Bronchial epithelial cell (primary cell): ENCODE data around the gene SCGB1C2. TPM values are rescaled to one million over a fixed set of nuclear protein-coding genes. Genes with fewer than 3 reads are reported as not detected.
A peak's percentile ranks its signal among the peaks of the same experiment; 100 is the strongest.

Experiments used
- DNase-seq: peaks from one replicate; pipeline ENCODE4 v3.0.0-alpha.2; 2010; ENCODE audit warnings: low read depth
- FAIRE-seq: peaks from 2 replicates; lab custom pipeline; 2011; peaks lifted over from hg19 to GRCh38; lab: Jason Lieb, UNC
- H3K27me3 ChIP-seq: 2 replicates; pipeline ENCODE4 v1.5.1; 2011; ENCODE audit warnings: low read length; ENCODE audit not compliant: control insufficient read depth, insufficient read depth
- H3K36me3 ChIP-seq: 2 replicates; pipeline ENCODE4 v1.5.1; 2011; ENCODE audit warnings: low read length; ENCODE audit not compliant: control insufficient read depth, insufficient read depth
- H3K4me3 ChIP-seq: 2 replicates; pipeline ENCODE4 v1.5.1; 2011; ENCODE audit warnings: mild to moderate bottlenecking, low read depth, low read length, control low read depth
- CTCF ChIP-seq: IDR thresholded peaks from 2 replicates; pipeline ENCODE4 v1.5.1; 2011; ENCODE audit warnings: mild to moderate bottlenecking, moderate library complexity, low read length, control low read depth, inconsistent platforms; ENCODE audit not compliant: insufficient read depth, severe bottlenecking
- total RNA-seq: library from RNA; depleted of rRNA; stranded (reverse); fragments of >200 nt; gene quantifications from 2 replicates; pipeline ENCODE4 v1.2.1, GENCODE V29; 2014

Gene SCGB1C2
- total RNA-seq, 1 donor from 2014 or later, result not detected

- Histone ChIP-seq H3K27me3 (peaks cover 7% of the 10 kb centered on the region), H3K4me3 (peak overlapping the region; percentile 37), H3K36me3 (no peaks in the 10 kb centered on the region)
- no peak for TF ChIP-seq CTCF
- no peak for FAIRE-seq
- no peak for DNase-seq
These were observed 42.5 kb downstream of the SCGB1C2 start for GRCh38 chr17:179781-180380.

- FAIRE-seq (no peak), DNase-seq (no peak)
- peaks cover 7% of the 10 kb centered on the region for H3K27me3 ChIP-seq
- peak overlapping the region; percentile 37 for H3K4me3 ChIP-seq
- no peak for TF ChIP-seq CTCF
- no peaks in the 10 kb centered on the region for H3K36me3 ChIP-seq
These were observed 43.2 kb downstream of the SCGB1C2 start for GRCh38 chr17:180381-181244.

GRCh38 chr17:181245-182049 is 44.1 kb downstream of the SCGB1C2 start, which contains the start of gene DOC2B:
TSS of gene DOC2B (minus strand) at chr17:181650. CDS start at chr17:181479, 171 bp downstream.
- no peak for FAIRE-seq
- DNase-seq, result peak; percentile 27
- Histone ChIP-seq H3K27me3 (peaks cover 7% of the 10 kb centered on the region), H3K4me3 (peak within 1 kb of the TSS; percentile 37), H3K36me3 (no peaks in the 10 kb centered on the region)
- TF ChIP-seq CTCF, result peak; percentile 12

- DNase-seq (peak; percentile 75), FAIRE-seq (peak; percentile 40)
- Histone ChIP-seq H3K36me3 (no peaks in the 10 kb centered on the region), H3K4me3 (peak overlapping the region; percentile 35), H3K27me3 (peaks cover 7% of the 10 kb centered on the region)
- no peak for TF ChIP-seq CTCF
These were observed 44.8 kb downstream of the SCGB1C2 start for GRCh38 chr17:182050-182751.

- TF ChIP-seq CTCF, result no peak
- Histone ChIP-seq H3K36me3 (no peaks in the 10 kb centered on the region), H3K27me3 (peaks cover 6% of the 10 kb centered on the region), H3K4me3 (no peak overlapping the region)
- FAIRE-seq (peak; percentile 89), DNase-seq (no peak)
These were observed 45.7 kb downstream of the SCGB1C2 start for GRCh38 chr17:183021-183420.
